Astrocyte of the hippocampus (primary cell): ENCODE measurements around the gene PITRM1.

Experiments used
- DNase-seq: peaks from one replicate; pipeline ENCODE4 v3.0.0; 2011; ENCODE audit warnings: low read depth, low spot score

The PITRM1 gene

GRCh38 chr10:3166496-3167290 is 5.9 kb downstream of the PITRM1 start:
- no peak for DNase-seq

GRCh38 chr10:3165196-3165595 is 7.4 kb downstream of the PITRM1 start:
- no peak for DNase-seq

- DNase-seq, result no peak
These were observed 8.7 kb downstream of the PITRM1 start for GRCh38 chr10:3163879-3164278.

- DNase-seq, result no peak
These were observed 10.0 kb downstream of the PITRM1 start for GRCh38 chr10:3162533-3162932.

DNA sequence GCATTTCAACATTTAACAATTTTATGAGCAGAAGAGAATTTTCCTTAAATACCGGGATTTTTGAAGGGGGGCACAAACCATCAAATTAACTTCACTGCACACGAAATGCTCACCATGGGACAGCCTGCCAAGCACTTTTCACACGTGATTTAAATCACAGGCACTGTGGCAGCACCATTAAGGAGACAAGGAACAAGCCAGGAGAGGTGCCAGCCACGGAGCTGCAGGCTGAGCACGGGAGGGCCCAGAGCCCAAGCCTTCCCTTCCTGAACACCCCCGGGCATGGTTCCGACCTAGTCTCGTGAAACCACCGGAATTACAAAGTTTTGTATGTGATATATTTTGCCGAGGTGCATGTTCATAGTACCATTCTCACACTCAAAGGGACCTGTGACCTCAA is 13.4 kb downstream of the PITRM1 start:
- no peak for DNase-seq

GRCh38 chr10:3154666-3155065 is 17.9 kb downstream of the PITRM1 start:
- no peak for DNase-seq

GRCh38 chr10:3152566-3152935 is 20.0 kb downstream of the PITRM1 start:
- DNase-seq, result no peak

DNA sequence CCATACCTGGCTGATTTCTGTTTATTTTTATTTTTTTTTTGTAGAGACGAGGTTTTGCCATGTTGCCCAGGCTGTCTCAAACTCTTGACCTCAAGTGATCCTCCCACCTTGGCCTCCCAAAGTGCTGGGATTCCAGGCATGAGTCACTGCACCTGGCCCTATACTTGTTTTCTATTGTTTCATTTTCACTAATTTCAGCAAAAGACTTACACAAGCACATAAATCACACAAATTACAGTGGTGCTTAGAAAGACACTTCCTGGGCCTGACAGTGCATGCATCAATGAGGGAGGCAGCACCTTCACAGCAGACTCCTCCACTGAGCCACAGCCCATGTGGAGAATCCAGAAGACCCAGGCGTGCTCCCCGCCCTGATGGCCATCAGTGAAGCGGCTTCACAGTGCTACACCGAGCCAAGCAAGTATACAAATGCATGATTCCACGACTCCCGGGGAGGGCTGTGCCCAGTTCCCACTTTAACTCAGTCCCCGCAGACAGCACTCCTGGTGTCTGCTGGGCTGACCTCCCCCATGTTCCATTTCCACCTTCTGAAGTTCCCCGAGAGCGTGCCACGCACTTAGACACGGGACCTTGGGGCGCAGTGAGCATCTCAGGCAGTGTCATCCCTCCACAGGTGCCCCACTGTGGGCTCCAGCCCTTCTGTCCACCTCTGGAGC is 20.6 kb downstream of the PITRM1 start:
- no peak for DNase-seq

GRCh38 chr10:3150961-3151360 is 21.6 kb downstream of the PITRM1 start:
- no peak for DNase-seq

DNA sequence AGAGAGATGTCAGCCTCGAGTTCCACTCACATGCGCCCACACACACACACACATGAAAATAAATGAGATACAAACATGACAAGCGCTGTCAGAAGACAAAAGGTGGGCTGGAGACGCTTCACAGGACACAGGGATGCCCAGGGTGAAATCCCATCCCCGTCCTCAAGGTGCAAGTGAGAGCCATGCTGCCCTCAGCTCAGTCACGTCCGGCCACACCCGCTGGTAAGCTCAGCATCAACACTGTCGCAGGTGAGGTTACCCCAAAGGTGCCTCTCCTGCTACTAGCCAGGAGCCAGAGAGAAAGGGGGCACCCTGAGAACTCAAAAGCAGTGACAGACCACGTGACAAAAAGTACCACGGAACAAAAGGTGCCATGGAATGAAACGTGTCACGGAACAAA is 22.2 kb downstream of the PITRM1 start:
- DNase-seq, result no peak

GRCh38 chr10:3149918-3150317 is 22.7 kb downstream of the PITRM1 start:
- no peak for DNase-seq

DNA sequence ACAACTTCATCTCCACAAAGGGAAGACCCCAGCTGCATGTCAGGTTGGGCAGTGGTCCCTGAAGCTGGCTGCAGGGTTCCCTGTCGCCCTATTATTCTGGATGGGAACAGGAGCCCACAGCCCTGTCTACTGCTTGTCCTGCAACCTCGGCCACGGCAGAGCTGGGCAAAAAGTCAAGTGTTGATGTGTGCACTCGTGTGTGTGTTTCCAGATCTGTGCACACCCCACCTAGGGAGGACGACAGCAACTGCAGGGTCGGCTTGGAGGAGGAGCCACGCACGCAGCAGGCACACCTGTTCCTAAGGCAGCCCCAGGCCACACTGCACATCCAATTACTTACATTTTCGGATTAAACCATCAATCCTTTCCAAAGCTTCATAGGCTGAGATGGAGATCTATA is 23.6 kb downstream of the PITRM1 start:
- no peak for DNase-seq

DNA sequence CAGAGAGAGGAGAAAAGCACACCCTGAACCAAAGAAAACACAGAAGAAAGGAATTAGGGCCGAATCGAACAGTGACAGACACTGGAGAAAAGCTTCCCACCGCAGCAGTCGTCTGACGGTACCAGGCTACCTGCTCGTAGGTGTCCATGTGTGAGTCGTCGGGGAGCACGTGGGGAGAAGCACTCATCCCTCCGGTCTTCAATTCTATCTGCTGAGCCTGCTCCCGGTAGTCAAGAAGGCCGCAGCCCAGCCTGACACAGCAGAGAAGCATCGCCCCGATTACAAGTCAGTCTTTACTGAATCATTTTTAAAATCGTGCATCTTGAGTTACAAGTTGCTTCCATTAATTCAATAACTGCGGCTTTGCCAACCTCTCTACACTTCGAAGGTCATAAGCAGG is 24.5 kb downstream of the PITRM1 start:
- DNase-seq, result no peak

DNA sequence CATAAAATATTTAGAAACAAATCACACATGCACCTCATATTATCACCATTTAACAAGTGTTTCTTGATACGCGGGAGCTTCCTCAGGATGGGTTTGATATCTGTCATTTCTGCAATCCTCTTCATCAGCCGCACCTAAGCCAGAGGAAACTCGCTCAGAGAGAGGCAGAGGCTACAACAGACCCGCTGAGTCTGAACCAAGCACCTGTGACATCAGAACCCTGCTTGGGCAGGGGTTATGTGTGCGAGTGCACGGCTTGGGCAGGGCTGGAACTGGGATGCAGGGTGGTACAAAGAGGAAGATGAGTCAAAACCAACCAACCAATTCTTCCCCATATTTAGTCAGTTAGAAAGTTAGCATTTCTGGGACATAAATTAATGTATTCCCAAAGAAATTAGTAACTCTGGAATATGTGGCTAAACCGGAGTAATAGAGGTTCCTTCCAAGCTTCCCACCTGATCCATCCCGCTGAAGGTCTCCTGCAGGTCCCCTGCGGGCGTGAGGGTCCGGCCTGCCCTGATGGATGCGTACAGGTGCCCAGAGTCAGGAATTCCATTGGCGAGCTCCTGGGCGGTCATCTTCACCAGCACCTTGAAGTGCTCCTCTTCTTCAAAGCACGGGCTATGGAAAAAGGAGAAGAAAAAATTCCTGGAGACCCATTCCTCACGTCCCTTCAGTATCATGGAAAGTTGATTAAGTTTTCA is 25.3 kb downstream of the PITRM1 start:
- DNase-seq, result no peak

DNA sequence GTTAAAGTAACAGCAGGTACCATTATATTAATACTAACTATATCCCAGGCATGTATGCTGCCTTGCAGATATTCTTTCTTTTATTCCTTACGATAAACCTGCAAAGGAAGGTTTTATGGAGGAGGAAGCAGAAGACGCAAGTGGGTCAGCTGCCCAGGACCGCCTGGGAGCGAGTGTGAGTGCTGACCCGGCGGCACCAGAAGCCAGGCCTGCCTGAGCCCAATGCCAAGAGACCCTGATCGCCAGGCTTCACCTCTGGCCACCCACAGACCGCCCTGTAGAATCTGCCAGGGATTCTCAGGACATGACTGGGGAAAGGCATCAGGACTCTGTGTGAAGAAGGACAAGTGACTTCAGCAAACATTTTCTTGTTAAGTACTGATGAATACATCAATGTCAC is 26.3 kb downstream of the PITRM1 start:
- DNase-seq, result no peak

GRCh38 chr10:3145366-3145765 is 27.2 kb downstream of the PITRM1 start:
- DNase-seq, result no peak

GRCh38 chr10:3143791-3144434 is 28.7 kb downstream of the PITRM1 start:
- DNase-seq, result no peak

DNA sequence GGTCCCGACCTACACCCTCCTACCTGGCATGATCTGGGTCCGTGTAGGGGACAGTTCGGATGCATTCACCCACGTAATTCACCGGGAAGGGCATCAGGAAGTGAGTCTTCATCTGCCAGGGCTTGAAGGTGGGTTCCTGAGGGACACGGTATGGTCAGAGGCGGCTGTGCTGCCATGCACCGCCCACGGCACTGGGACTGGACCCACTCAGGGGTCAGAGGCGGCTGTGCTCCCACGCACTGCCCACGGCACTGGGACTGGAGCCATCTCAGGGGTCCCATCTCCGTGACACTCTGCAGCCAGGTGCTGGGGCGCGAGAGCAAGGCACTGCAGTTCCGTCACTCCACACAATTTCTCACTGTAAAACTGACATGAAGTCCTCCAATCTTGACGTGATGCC is 29.2 kb downstream of the PITRM1 start:
- no peak for DNase-seq

DNA sequence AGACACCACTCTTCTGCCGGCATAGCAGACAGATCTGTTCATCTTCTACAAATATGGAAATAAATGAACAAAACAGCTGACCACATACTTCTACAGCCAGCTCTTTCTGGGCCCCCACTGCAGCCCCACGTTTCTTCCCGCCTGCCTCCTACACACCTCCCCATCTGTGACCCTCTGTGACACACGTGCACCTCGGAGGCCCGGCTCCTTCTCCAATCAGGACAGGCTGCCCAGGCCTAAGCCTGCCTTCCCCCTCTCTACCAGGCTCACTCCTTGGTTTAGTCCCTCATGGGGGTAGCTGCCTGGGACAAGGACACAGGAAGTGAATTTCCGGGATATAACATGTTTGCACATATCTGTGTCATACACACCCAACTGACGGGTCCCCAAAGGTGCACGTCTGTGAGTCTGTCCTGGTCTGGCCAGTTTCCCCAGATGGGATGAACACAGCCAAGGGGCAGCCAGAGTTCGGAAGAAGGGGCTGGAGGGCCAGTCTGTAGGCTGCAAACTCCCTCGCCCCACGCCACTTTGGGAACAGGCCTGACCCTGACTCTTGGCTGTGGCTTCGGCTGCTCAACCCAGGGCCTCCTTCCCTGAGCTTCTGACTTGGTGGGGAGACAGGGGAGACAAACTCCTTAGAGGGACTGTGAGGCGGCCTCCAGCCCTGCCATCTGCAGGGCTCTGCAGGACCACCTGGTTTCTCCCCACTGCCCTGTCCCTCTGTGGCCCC is 30.3 kb downstream of the PITRM1 start:
- DNase-seq, result no peak

- peak; percentile 59 for DNase-seq
These were observed 31.1 kb downstream of the PITRM1 start for GRCh38 chr10:3141351-3142005.

DNA sequence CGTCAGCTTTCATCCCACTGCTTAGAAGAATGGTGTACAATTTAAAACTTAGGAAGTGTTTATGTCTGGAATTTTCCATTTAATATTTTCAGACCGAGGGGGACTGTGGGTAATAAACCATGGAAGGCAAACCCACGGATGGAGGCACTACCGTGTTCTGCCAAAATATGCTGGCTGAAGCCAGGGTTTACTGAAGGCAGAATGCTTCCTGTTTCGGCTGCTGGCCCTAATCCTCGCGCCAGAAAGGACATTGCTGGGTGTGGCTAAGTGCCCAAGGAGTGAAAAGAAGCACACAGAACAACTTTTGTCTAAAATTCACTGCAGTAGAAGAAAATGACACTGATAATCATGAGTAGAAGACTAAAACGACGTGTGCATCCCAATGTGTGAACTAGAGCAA is 32.3 kb downstream of the PITRM1 start:
- DNase-seq, result no peak
